H1 (cell line): ENCODE data around the gene IL21R. TPM values are rescaled to one million over a fixed set of nuclear protein-coding genes. Genes with fewer than 3 reads are reported as not detected.

Source experiments
- CTCF ChIA-PET: fragments of 300-600 bp; sonication (Branson Sonifier 250); formaldehyde crosslinking; loops from one replicate; lab custom pipeline; 2021; ENCODE audit not compliant: partially characterized antibody; lab: Charles Lee
- POLR2A ChIA-PET: fragments of 300-600 bp; sonication (Branson Sonifier 250); formaldehyde crosslinking; loops from one replicate; lab custom pipeline; 2021; ENCODE audit warnings: inconsistent platforms; ENCODE audit not compliant: partially characterized antibody; lab: Charles Lee
- DNase-seq, 2 experiments: peaks; one replicate each; pipeline versions ENCODE4 v3.0.0 to v3.0.0-alpha.2; 2010 to 2022; ENCODE audit warnings: low spot score in 2 of 2, low read depth in 1 of 2, mixed read lengths in 1 of 2
- FAIRE-seq: peaks from 2 replicates; lab custom pipeline; 2011; peaks lifted over from hg19 to GRCh38; lab: Jason Lieb, UNC
- H2AFZ ChIP-seq: 2 replicates; pipeline ENCODE4 v1.8.1; 2012; ENCODE audit warnings: low read length, inconsistent platforms
- H2AK5ac ChIP-seq: 2 replicates; pipeline ENCODE4 v1.6.1; 2013; ENCODE audit warnings: low read depth, low read length
- H2BK120ac ChIP-seq: replicated peaks from 2 replicates; pipeline ENCODE3; 2013; ENCODE audit warnings: low read depth, low read length, inconsistent platforms
- H2BK12ac ChIP-seq: 2 replicates; pipeline ENCODE4 v1.6.1; 2013; ENCODE audit warnings: low read depth, low read length
- H2BK15ac ChIP-seq: 2 replicates; pipeline ENCODE4 v1.6.1; 2013; ENCODE audit warnings: low read length
- H2BK20ac ChIP-seq: 2 replicates; pipeline ENCODE4 v1.6.1; 2013; ENCODE audit warnings: low read length
- H2BK5ac ChIP-seq: 2 replicates; pipeline ENCODE4 v1.6.1; 2013; ENCODE audit warnings: low read depth, low read length
- H3K14ac ChIP-seq: 2 replicates; pipeline ENCODE4 v1.6.1; 2013; ENCODE audit warnings: inconsistent platforms; ENCODE audit not compliant: insufficient read length
- H3K18ac ChIP-seq: 2 replicates; pipeline ENCODE4 v1.6.1; 2013; ENCODE audit warnings: low read length; ENCODE audit errors: extremely low read depth
- H3K23ac ChIP-seq: 2 replicates; pipeline ENCODE4 v1.6.1; 2013; ENCODE audit warnings: inconsistent platforms; ENCODE audit not compliant: insufficient read length
- H3K23me2 ChIP-seq: 2 replicates; pipeline ENCODE4 v1.6.1; 2013; ENCODE audit warnings: low read depth, low read length
- H3K27ac ChIP-seq: 2 replicates; pipeline ENCODE4 v1.6.1; 2011; ENCODE audit warnings: low read depth, low read length, inconsistent platforms
- H3K27me3 ChIP-seq, 4 experiments: replicated peaks in 1 of 4; 1 replicate in 1 of 4; 2 replicates in 3 of 4; pipeline versions ENCODE4 v1.6.1 to v1.8.1; 2011 to 2013; ENCODE audit warnings: low read length in 3 of 4, mild to moderate bottlenecking in 3 of 4, inconsistent platforms in 2 of 4, mixed read lengths in 2 of 4, moderate library complexity in 1 of 4; ENCODE audit not compliant: control insufficient read depth in 3 of 4, insufficient read depth in 3 of 4; ENCODE audit errors: extremely low read depth in 1 of 4
- H3K36me3 ChIP-seq, 4 experiments: 2 replicates each; pipeline versions ENCODE4 v1.6.1 to v1.8.1; 2011 to 2013; ENCODE audit warnings: mild to moderate bottlenecking in 4 of 4, low read length in 3 of 4, moderate library complexity in 2 of 4, control low read depth in 1 of 4, inconsistent platforms in 1 of 4; ENCODE audit not compliant: insufficient read depth in 4 of 4, control insufficient read depth in 2 of 4
- H3K4ac ChIP-seq: replicated peaks from 2 replicates; pipeline ENCODE3; 2013; ENCODE audit warnings: low read length, low read depth, mixed read lengths, inconsistent platforms; ENCODE audit not compliant: insufficient read length
- H3K4me1 ChIP-seq, 4 experiments: replicated peaks in 1 of 4; 1 replicate in 1 of 4; 2 replicates in 3 of 4; pipeline versions ENCODE4 v1.6.1 to v1.8.1; 2011 to 2013; ENCODE audit warnings: low read length in 3 of 4, inconsistent platforms in 2 of 4, mixed read lengths in 1 of 4; ENCODE audit not compliant: insufficient read depth in 4 of 4, control insufficient read depth in 3 of 4
- H3K4me2 ChIP-seq, 2 experiments: 2 replicates each; pipeline versions ENCODE4 v1.6.1 to v1.8.1; 2011 to 2013; ENCODE audit warnings: low read depth in 2 of 2, low read length in 2 of 2, control low read depth in 1 of 2, inconsistent platforms in 1 of 2, mild to moderate bottlenecking in 1 of 2; ENCODE audit not compliant: insufficient read depth in 1 of 2
- H3K4me3 ChIP-seq, 4 experiments: fragments of 200-600, 300-600 bp in 1 of 4; sonication (generic), shearing (Covaris generic), sonication (Bioruptor Twin) in 1 of 4; 2 replicates each; pipeline versions ENCODE4 v1.5.1 to v1.8.1; 2011 to 2016; ENCODE audit warnings: low read length in 4 of 4, low read depth in 3 of 4, control low read depth in 2 of 4, inconsistent platforms in 2 of 4, mild to moderate bottlenecking in 2 of 4, mixed read lengths in 1 of 4, moderate library complexity in 1 of 4; ENCODE audit not compliant: insufficient read depth in 2 of 4; ENCODE audit errors: extremely low read depth in 1 of 4
- H3K56ac ChIP-seq: replicated peaks from 2 replicates; pipeline ENCODE3; 2013; ENCODE audit warnings: low read depth, mild to moderate bottlenecking, mixed read lengths, low read length, inconsistent platforms; ENCODE audit not compliant: insufficient read length
- H3K79me1 ChIP-seq: 2 replicates; pipeline ENCODE4 v1.6.1; 2013; ENCODE audit warnings: low read depth, low read length, control low read depth
- H3K79me2 ChIP-seq, 2 experiments: 2 replicates each; pipeline versions ENCODE4 v1.6.1 to v1.8.1; 2012 to 2013; ENCODE audit warnings: low read length in 2 of 2, mild to moderate bottlenecking in 2 of 2, inconsistent platforms in 1 of 2; ENCODE audit not compliant: insufficient read depth in 2 of 2, control insufficient read depth in 1 of 2
- H3K9ac ChIP-seq, 4 experiments: replicated peaks in 1 of 4; 1 replicate in 1 of 4; 2 replicates in 3 of 4; pipeline versions ENCODE4 v1.6.1 to v1.8.1; 2011 to 2013; ENCODE audit warnings: low read depth in 3 of 4, low read length in 3 of 4, control low read depth in 2 of 4, mild to moderate bottlenecking in 2 of 4, moderate library complexity in 2 of 4, inconsistent platforms in 1 of 4; ENCODE audit errors: extremely low read depth in 1 of 4
- H3K9me3 ChIP-seq, 2 experiments: 2 replicates each; pipeline versions ENCODE4 v1.6.1 to v1.8.1; 2012 to 2013; ENCODE audit warnings: mild to moderate bottlenecking in 2 of 2, moderate library complexity in 2 of 2, control low read depth in 1 of 2, inconsistent platforms in 1 of 2, low read depth in 1 of 2, low read length in 1 of 2, mixed read lengths in 1 of 2; ENCODE audit not compliant: insufficient read depth in 2 of 2
- H4K20me1 ChIP-seq, 2 experiments: replicated peaks in 1 of 2; 2 replicates each; pipeline versions ENCODE3 to v1.8.1; 2011 to 2013; ENCODE audit warnings: inconsistent platforms in 2 of 2, low read length in 2 of 2, mild to moderate bottlenecking in 1 of 2; ENCODE audit not compliant: insufficient read depth in 2 of 2, control insufficient read depth in 1 of 2
- H4K5ac ChIP-seq: 2 replicates; pipeline ENCODE4 v1.6.1; 2013; ENCODE audit warnings: low read length, low read depth, mixed read lengths, inconsistent platforms; ENCODE audit not compliant: insufficient read length
- H4K8ac ChIP-seq: 2 replicates; pipeline ENCODE4 v1.8.0; 2013; ENCODE audit warnings: mild to moderate bottlenecking, moderate library complexity, low read length, inconsistent platforms; ENCODE audit not compliant: insufficient read depth; ENCODE audit errors: extremely low read depth
- H4K91ac ChIP-seq: replicated peaks from 2 replicates; pipeline ENCODE3; 2013; ENCODE audit warnings: low read length, mixed read lengths, inconsistent platforms; ENCODE audit not compliant: insufficient read length
- BCL11A ChIP-seq, 2 experiments: IDR thresholded peaks; one replicate each; pipeline ENCODE4 v1.6.1; 2011; ENCODE audit warnings: low read depth in 2 of 2, low read length in 2 of 2, mild to moderate bottlenecking in 2 of 2
- CBX5 ChIP-seq: fragments of 300-800, 300-1000 bp; sonication (generic); IDR thresholded peaks from 2 replicates; pipeline ENCODE4 v1.7.1; 2016; ENCODE audit warnings: antibody characterized with exemption, low read length, low read depth
- EGR1 ChIP-seq: IDR thresholded peaks from 2 replicates; pipeline ENCODE4 v1.6.1; 2011; ENCODE audit warnings: low read depth, low read length, borderline replicate concordance
- HDAC6 ChIP-seq: IDR thresholded peaks from one replicate; pipeline ENCODE4 v1.7.1; 2012; ENCODE audit warnings: low read depth, mild to moderate bottlenecking, inconsistent platforms, low read length, moderate library complexity
- KDM4A ChIP-seq: IDR thresholded peaks from one replicate; pipeline ENCODE4 v1.7.1; 2012; ENCODE audit warnings: low read depth, mild to moderate bottlenecking, moderate library complexity, low read length, inconsistent platforms; ENCODE audit not compliant: severe bottlenecking
- KDM5A ChIP-seq: fragments of 200-600 bp; IDR thresholded peaks from 2 replicates; pipeline ENCODE4 v1.7.1; 2012; ENCODE audit warnings: mild to moderate bottlenecking, low read length, inconsistent platforms, mixed read lengths
- POLR2AphosphoS5 ChIP-seq: IDR thresholded peaks from 2 replicates; pipeline ENCODE4 v1.6.1; 2011; ENCODE audit warnings: low read depth, low read length
- RFX5 ChIP-seq: IDR thresholded peaks from 2 replicates; pipeline ENCODE4 v1.6.1; 2011; ENCODE audit warnings: low read depth, low read length, improper control_type of control experiment, borderline replicate concordance
- SP4 ChIP-seq: IDR thresholded peaks from 2 replicates; pipeline ENCODE4 v1.6.1; 2012; ENCODE audit warnings: low read length, inconsistent platforms
- TAF7 ChIP-seq: optimal IDR thresholded peaks from 2 replicates; pipeline ENCODE3; 2011; ENCODE audit warnings: low read depth, mild to moderate bottlenecking, inconsistent platforms, low read length, moderate library complexity, borderline replicate concordance
- TBP ChIP-seq: IDR thresholded peaks from 2 replicates; pipeline ENCODE4 v1.6.1; 2011; ENCODE audit warnings: low read depth, low read length, improper control_type of control experiment
- WGBS, 2 experiments: shearing (Covaris generic) in 1 of 2; methylation state at CpG; one replicate each; pipeline versions ENCODE4 v1.1.6 to v1.1.7; 2013 to 2015; ENCODE audit warnings: low lambda C conversion rate in 2 of 2, mixed read lengths in 2 of 2, inconsistent platforms in 1 of 2, low coverage in 1 of 2, missing lambda C conversion rate in 1 of 2; ENCODE audit not compliant: insufficient replicate concordance in 2 of 2, insufficient coverage in 1 of 2, insufficient read length in 1 of 2; ENCODE audit errors: extremely low coverage in 1 of 2, missing lambda C conversion rate in 1 of 2; 5-methylcytosine and 5-hydroxymethylcytosine counted together
- polyA plus RNA-seq, 7 experiments: library from polyadenylated mRNA; depleted of rRNA in 3 of 7; stranded (reverse) in 5 of 7; unstranded in 2 of 7; fragments of >200 nt in 5 of 7; fragments of 200-250 nt in 2 of 7; gene quantifications; 1 replicate in 5 of 7; 2 replicates in 1 of 7; 4 replicates in 1 of 7; pipeline versions ENCODE4 v1.2.1 to v1.2.3, GENCODE V29; 2011 to 2013; ENCODE audit warnings: missing spikeins in 2 of 7, mixed read lengths in 2 of 7
- total RNA-seq: library from RNA; stranded (reverse); fragmentation: NEBNext Ultra II Directional; extraction: Animal tissue kit (Norgen Biotek cat#: 25700); gene quantifications from 2 replicates; pipeline ENCODE4 v1.2.1, GENCODE V29; 2021
- TF ChIP-seq, protein P1 (sequence below), 3 experiments: IDR thresholded peaks; 1 replicate in 2 of 3; 2 replicates in 1 of 3; pipeline versions ENCODE4 v1.5.1 to v1.6.1; 2011; ENCODE audit warnings: low read length in 3 of 3, mild to moderate bottlenecking in 3 of 3, inconsistent platforms in 2 of 3, low read depth in 1 of 3, moderate library complexity in 1 of 3; ENCODE audit not compliant: insufficient read depth in 1 of 3; ENCODE audit errors: control extremely low read depth in 1 of 3

IL21R gene
- total and polyA plus RNA-seq, 2 of the 8 experiments (the other 6 are each of a cell fraction or from before 2014, with no cell fraction given) = 0.34 to 0.70 TPM

GRCh38 chr16:27389272-27389961 is 12.6 kb upstream of the IL21R start:
- Histone ChIP-seq H2BK20ac (no peak overlapping the region), H2BK15ac (no peak overlapping the region), H4K91ac (no peak overlapping the region), H3K14ac (no peak overlapping the region), H3K18ac (no peak overlapping the region), H3K27ac (no peak overlapping the region), H3K36me3 (no peaks in the 10 kb centered on the region), H3K4me3 (no peak overlapping the region), H3K56ac (no peak overlapping the region), H3K9ac (no peak overlapping the region), H2BK5ac (no peak overlapping the region), H3K4me1 (no peaks in the 10 kb centered on the region), H2BK12ac (no peak overlapping the region), H3K79me1 (no peaks in the 10 kb centered on the region), H3K4me2 (no peak overlapping the region), H3K9me3 (peaks cover 0 to 3% of the 10 kb centered on the region in 2 experiments; a peak in 2 of 4 replicates), H2AK5ac (no peak overlapping the region), H4K20me1 (no peaks in the 10 kb centered on the region), H3K4ac (no peak overlapping the region), H3K23me2 (no peaks in the 10 kb centered on the region), H3K27me3 (no peaks in the 10 kb centered on the region), H4K8ac (no peak overlapping the region), H2AFZ (no peak overlapping the region), H3K23ac (no peak overlapping the region), H4K5ac (no peak overlapping the region), H2BK120ac (no peak overlapping the region), H3K79me2 (no peaks in the 10 kb centered on the region)
- DNase-seq (no peak), FAIRE-seq (no peak)
- POLR2A ChIA-PET = no interaction called here
- CTCF ChIA-PET = no interaction called here
- 96% methylated on average over 8 of the region's 8 CpGs; no CpG with 5 or more reads in 1 of the 2 experiments for WGBS, 2 experiments
- TF ChIP-seq BCL11A (IDR thresholded peaks at IDR 0.05; ENCODE audit: low read depth in 2 of 2, low read length in 2 of 2) (no peak), POLR2AphosphoS5 (no peak), CBX5 (no peak), KDM4A (no peak), HDAC6 (no peak), RFX5 (no peak), KDM5A (no peak), SP4 (no peak), TAF7 (no peak), EGR1 (no peak), TBP (no peak)
- TF ChIP-seq, protein P1, sequence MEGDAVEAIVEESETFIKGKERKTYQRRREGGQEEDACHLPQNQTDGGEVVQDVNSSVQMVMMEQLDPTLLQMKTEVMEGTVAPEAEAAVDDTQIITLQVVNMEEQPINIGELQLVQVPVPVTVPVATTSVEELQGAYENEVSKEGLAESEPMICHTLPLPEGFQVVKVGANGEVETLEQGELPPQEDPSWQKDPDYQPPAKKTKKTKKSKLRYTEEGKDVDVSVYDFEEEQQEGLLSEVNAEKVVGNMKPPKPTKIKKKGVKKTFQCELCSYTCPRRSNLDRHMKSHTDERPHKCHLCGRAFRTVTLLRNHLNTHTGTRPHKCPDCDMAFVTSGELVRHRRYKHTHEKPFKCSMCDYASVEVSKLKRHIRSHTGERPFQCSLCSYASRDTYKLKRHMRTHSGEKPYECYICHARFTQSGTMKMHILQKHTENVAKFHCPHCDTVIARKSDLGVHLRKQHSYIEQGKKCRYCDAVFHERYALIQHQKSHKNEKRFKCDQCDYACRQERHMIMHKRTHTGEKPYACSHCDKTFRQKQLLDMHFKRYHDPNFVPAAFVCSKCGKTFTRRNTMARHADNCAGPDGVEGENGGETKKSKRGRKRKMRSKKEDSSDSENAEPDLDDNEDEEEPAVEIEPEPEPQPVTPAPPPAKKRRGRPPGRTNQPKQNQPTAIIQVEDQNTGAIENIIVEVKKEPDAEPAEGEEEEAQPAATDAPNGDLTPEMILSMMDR (IDR thresholded peaks at IDR 0.05; ENCODE audit: control extremely low read depth in 1 of 3, insufficient read depth in 1 of 3, low read depth in 1 of 3, low read length in 3 of 3) = no peak
